Ovary (tissue), 3 donors: Measurements from ENCODE around the gene MAST3.

Experiments
- CTCF ChIP-seq, 3 donors: fragments of 450-650 bp in 2 of 3; fragments of 200-600 bp in 1 of 3; IDR thresholded peaks; one replicate each; pipeline versions ENCODE4 v1.5.1 to v1.8.0; 2016 to 2022; ENCODE audit warnings: antibody characterized with exemption in 3 of 3, mild to moderate bottlenecking in 1 of 3
- POLR2A ChIP-seq: fragments of 450-650 bp; IDR thresholded peaks from one replicate; pipeline ENCODE4 v1.6.1; 2017; ENCODE audit warnings: antibody characterized with exemption, mild to moderate bottlenecking, moderate library complexity
- donor health status: DM: no; HTN: no; CAD: no.

GRCh38 chr19:18149596-18149975 lies 52.0 kb downstream of the MAST3 start:
- TF ChIP-seq CTCF (IDR thresholded peaks at IDR 0.05) (no peak), POLR2A (no peak)
